AG04449 (cell line): Measurements from ENCODE around the gene CA9.

ENCODE experiments used
- CTCF ChIA-PET: fragments of 350-600 bp; formaldehyde crosslinking; extraction: SDS; loops from one replicate; lab custom pipeline; 2021; ENCODE audit warnings: antibody characterized with exemption; lab: Yijun Ruan, JAX
- POLR2A ChIA-PET: fragments of 400-600, 350-600 bp; formaldehyde crosslinking; extraction: SDS; loops from one replicate; lab custom pipeline; 2020; ENCODE audit warnings: antibody characterized with exemption, inconsistent platforms; lab: Yijun Ruan, JAX
- DNase-seq: peaks from one replicate; pipeline ENCODE4 v3.0.0-alpha.2; 2010; ENCODE audit warnings: low read depth, low spot score
- H3K4me3 ChIP-seq: 2 replicates; pipeline ENCODE4 v1.5.1; 2011; ENCODE audit warnings: low read depth, mild to moderate bottlenecking, control low read depth, low read length
- CTCF ChIP-seq: IDR thresholded peaks from one replicate; pipeline ENCODE4 v1.5.1; 2011; ENCODE audit warnings: mild to moderate bottlenecking, moderate library complexity, low read length, control low read depth, inconsistent platforms; ENCODE audit not compliant: insufficient read depth; ENCODE audit errors: missing control alignments

The CA9 gene

GRCh38 chr9:35697486-35697885 lies 23.8 kb downstream of the CA9 start:
- ChIA-PET CTCF (interaction anchor here (1.3 to 34.3 kb wide), 8 partner anchors 10 to 185 kb away, joined by 3 to 816 read pairs (median 16); partner anchors contain the start of genes ARHGEF39, CCDC107, CREB3 and RMRP), POLR2A (interaction anchor here (15.8 kb wide), 1 partner anchor 31 kb away, joined by 325 read pairs; the partner anchor contains the start of genes CREB3 and TLN1)
- DNase-seq, result no peak
- TF ChIP-seq CTCF, result no peak
- H3K4me3 ChIP-seq, result no peak overlapping the region

- no peak overlapping the region for H3K4me3 ChIP-seq
- no peak for DNase-seq
- POLR2A ChIA-PET, result interaction anchor here (0.6 to 15.8 kb wide), 3 partner anchors 8 to 31 kb away, joined by 4 to 325 read pairs (median 6); partner anchors contain the start of genes CREB3, TLN1 and TPM2
- no peak for TF ChIP-seq CTCF
- CTCF ChIA-PET, result interaction anchor here (0.9 to 34.3 kb wide), 6 partner anchors 11 to 95 kb away, joined by 4 to 816 read pairs (median 24); partner anchors contain the start of genes CCDC107, CREB3, RMRP and TLN1
Observed at GRCh38 chr9:35698231-35698630, 24.5 kb downstream of the CA9 start.

GRCh38 chr9:35700031-35700430 lies 26.3 kb downstream of the CA9 start:
- no peak for TF ChIP-seq CTCF
- CTCF ChIA-PET, result interaction anchor here (1.8 to 34.3 kb wide), 3 partner anchors 8 to 39 kb away, joined by 9 to 816 read pairs (median 9); partner anchors contain the start of genes CREB3 and TLN1
- no peak overlapping the region for H3K4me3 ChIP-seq
- no peak for DNase-seq
- POLR2A ChIA-PET, result interaction anchor here (1.2 to 1.4 kb wide), 3 partner anchors 9 to 28 kb away, joined by 5 to 8 read pairs (median 6); no protein-coding TSS in a partner anchor

GRCh38 chr9:35700942-35701341 lies 27.2 kb downstream of the CA9 start:
- CTCF ChIA-PET, result interaction anchor here (1.8 to 34.3 kb wide), 3 partner anchors 9 to 40 kb away, joined by 9 to 816 read pairs (median 9); partner anchors contain the start of genes CREB3 and TLN1
- H3K4me3 ChIP-seq, result no peak overlapping the region
- TF ChIP-seq CTCF, result no peak
- DNase-seq, result no peak
- POLR2A ChIA-PET, result interaction anchor here (1.1 to 1.4 kb wide), 4 partner anchors 10 to 27 kb away, joined by 3 to 8 read pairs (median 6); no protein-coding TSS in a partner anchor

GRCh38 chr9:35702696-35703095 lies 29.0 kb downstream of the CA9 start:
- H3K4me3 ChIP-seq, result no peak overlapping the region
- no peak for DNase-seq
- TF ChIP-seq CTCF, result no peak
- ChIA-PET CTCF (interaction anchor here (1.1 to 34.3 kb wide), 3 partner anchors 0 to 56 kb away, joined by 3 to 816 read pairs (median 816); partner anchors contain the start of genes CREB3, TLN1 and TPM2), POLR2A (interaction anchor here (0.8 to 2.2 kb wide), 4 partner anchors 12 to 45 kb away, joined by 3 to 10 read pairs (median 4); partner anchors contain the start of genes CCDC107, RMRP and TPM2)

GRCh38 chr9:35703906-35704672 lies 30.4 kb downstream of the CA9 start:
- POLR2A ChIA-PET, result interaction anchor here (1.1 to 4.0 kb wide), 7 partner anchors 9 to 24 kb away, joined by 3 to 27 read pairs (median 4); partner anchors contain the start of gene TPM2

More at GRCh38 chr9:35703906-35704672, 30.4 kb downstream of the CA9 start:
- CTCF ChIA-PET, result interaction anchor here (31.2 to 34.3 kb wide), 2 partner anchors 1 to 14 kb away, joined by 816 read pairs; partner anchors contain the start of genes CREB3, TLN1 and TPM2
- no peak for DNase-seq
- H3K4me3 ChIP-seq, result no peak overlapping the region
- TF ChIP-seq CTCF, result no peak
